Measurements from ENCODE around the gene EMB. TPM values are rescaled to one million over a fixed set of nuclear protein-coding genes. Genes with fewer than 3 reads are reported as not detected.
A peak's percentile ranks its signal among the peaks of the same experiment; 100 is the strongest.
"Not testable (repeated sequence)": the region's sequence is repeated elsewhere in the genome, so short reads cannot be mapped to it uniquely, and the experiment has no call there.

Gene EMB
- total RNA-seq, 2 donors from 2014 or later: 93.9 to 102 TPM

- not testable (repeated sequence) for H3K9me3 Mint-ChIP-seq; H3K27ac Mint-ChIP-seq; H3K4me3 Mint-ChIP-seq; ATAC-seq (replicated peaks); H3K4me1 Mint-ChIP-seq; H3K27me3 Mint-ChIP-seq
- H3K36me3 Mint-ChIP-seq (ENCODE audit: low read depth): peaks cover 86% of the 10 kb centered on the region
Observed at GRCh38 chr5:50393925-50394609, 47.0 kb downstream of the EMB start.

DNA sequence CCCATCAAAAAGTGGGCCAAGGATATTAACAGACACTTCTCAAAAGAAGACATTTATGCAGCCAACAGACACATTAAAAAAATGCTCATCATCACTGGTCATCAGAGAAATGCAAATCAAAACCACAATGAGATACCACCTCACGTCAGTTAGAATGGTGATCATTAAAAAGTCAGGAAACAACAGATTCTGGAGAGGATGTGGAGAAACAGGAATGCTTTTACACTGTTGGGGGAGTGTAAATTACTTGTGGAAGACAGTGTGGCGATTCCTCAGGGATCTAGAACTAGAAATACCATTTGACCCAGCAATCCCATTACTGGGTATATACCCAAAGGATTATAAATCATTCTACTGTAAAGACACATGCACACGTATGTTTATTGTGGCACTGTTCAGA, 48.8 kb downstream of the EMB start:
- H3K4me1 Mint-ChIP-seq; H3K27ac Mint-ChIP-seq; H3K9me3 Mint-ChIP-seq; ATAC-seq (replicated peaks); H3K4me3 Mint-ChIP-seq; H3K27me3 Mint-ChIP-seq: not testable (repeated sequence)
- H3K36me3 Mint-ChIP-seq (ENCODE audit: low read depth): peaks cover 86% of the 10 kb centered on the region

DNA sequence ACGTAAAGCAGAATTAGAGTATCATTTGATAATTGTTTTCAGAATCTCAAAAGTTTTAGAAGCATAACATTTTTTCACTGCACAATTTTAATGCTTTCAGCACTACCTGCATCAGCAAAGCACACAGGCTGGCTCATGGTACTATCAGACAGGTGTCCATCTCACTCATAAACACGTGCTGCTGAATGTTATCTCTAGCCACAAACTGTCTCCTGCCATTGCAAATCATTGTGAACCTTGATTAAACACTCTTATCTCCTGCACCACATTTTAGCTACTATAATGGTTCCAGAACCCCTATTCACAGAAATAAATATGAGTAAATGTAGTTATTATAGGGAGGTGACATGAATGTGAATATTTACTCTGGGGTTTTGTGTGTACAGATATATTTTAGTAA, 56.7 kb downstream of the EMB start:
- Mint-ChIP-seq H3K36me3 (ENCODE audit: low read depth) (peaks cover 72% of the 10 kb centered on the region), H3K4me1 (peaks cover 13% of the 10 kb centered on the region)
- not testable (repeated sequence) for H3K27ac Mint-ChIP-seq; H3K4me3 Mint-ChIP-seq; H3K9me3 Mint-ChIP-seq; H3K27me3 Mint-ChIP-seq; ATAC-seq (replicated peaks)

- H3K27me3 Mint-ChIP-seq: not testable (repeated sequence)
Observed at GRCh38 chr5:50376696-50377095, 64.4 kb downstream of the EMB start.

GRCh38 chr5:50369287-50370033, 71.6 kb downstream of the EMB start:
- ATAC-seq (replicated peaks); H3K27me3 Mint-ChIP-seq; H3K4me1 Mint-ChIP-seq; H3K27ac Mint-ChIP-seq; H3K9me3 Mint-ChIP-seq; H3K4me3 Mint-ChIP-seq: not testable (repeated sequence)
- H3K36me3 Mint-ChIP-seq (ENCODE audit: low read depth): peaks cover 37% of the 10 kb centered on the region

More at GRCh38 chr5:50376696-50377095, 64.4 kb downstream of the EMB start:
- ATAC-seq (replicated peaks); H3K9me3 Mint-ChIP-seq; H3K27ac Mint-ChIP-seq; H3K4me3 Mint-ChIP-seq: not testable (repeated sequence)
- Mint-ChIP-seq H3K36me3 (ENCODE audit: low read depth) (peaks cover 50% of the 10 kb centered on the region), H3K4me1 (peaks cover 15% of the 10 kb centered on the region)

GRCh38 chr5:50365426-50366251, 75.4 kb downstream of the EMB start:
- ATAC-seq (replicated peaks): peak; percentile 79
- H3K36me3 Mint-ChIP-seq (ENCODE audit: low read depth): peaks cover 18% of the 10 kb centered on the region
- peaks cover 11% of the 10 kb centered on the region for H3K4me1 Mint-ChIP-seq
- H3K9me3 Mint-ChIP-seq: peaks cover 9% of the 10 kb centered on the region
- H3K27ac Mint-ChIP-seq: peak overlapping the region; percentile 0
- no peaks in the 10 kb centered on the region for H3K27me3 Mint-ChIP-seq
- no peak overlapping the region for H3K4me3 Mint-ChIP-seq

DNA sequence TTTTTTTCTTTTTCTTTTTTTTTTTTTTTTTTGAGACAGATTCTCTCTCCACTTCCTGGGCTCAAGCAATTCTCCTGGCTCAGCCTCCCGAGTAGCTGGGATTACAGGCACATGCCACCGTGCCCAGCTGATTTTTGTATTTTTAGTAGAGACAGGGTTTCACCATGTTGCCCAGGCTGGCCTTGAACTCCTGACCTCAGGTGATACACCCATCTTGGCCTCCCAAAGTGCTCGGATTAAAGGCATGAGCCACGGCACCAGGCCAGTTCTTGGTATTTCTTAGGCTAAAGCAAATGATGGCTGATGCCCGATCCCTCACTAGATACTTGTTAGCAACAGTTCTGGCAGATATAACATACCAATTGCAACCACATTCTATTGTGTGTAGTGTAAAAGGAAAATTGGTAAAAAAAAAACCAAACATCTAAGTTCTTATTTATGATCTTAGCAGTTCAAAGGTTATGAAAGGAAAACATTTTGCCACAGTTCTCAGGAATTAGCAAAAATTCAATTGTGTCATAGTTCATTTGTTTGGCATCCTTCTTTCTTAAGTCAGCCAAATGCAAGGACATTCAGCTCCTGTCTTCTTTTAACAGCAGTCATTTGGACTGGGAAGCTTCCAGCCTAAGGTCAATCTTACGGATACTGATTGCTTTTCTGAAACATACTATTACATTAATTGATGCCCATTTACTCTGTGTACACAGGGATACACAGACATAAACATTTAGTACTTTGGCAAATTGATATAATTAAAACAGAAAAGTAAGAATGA, 76.4 kb downstream of the EMB start:
- not testable (repeated sequence) for ATAC-seq (replicated peaks); H3K9me3 Mint-ChIP-seq; H3K27me3 Mint-ChIP-seq; H3K36me3 Mint-ChIP-seq (ENCODE audit: low read depth)
- Mint-ChIP-seq H3K4me3 (peak overlapping the region; percentile 22), H3K4me1 (peaks cover 11% of the 10 kb centered on the region), H3K27ac (peak overlapping the region; percentile 63)

GRCh38 chr5:50359187-50359586, 81.9 kb downstream of the EMB start:
- Mint-ChIP-seq H3K27me3 (no peaks in the 10 kb centered on the region), H3K4me3 (no peak overlapping the region), H3K4me1 (peaks cover 8% of the 10 kb centered on the region), H3K9me3 (peaks cover 4% of the 10 kb centered on the region), H3K36me3 (ENCODE audit: low read depth) (peaks cover 6% of the 10 kb centered on the region), H3K27ac (no peak overlapping the region)
- ATAC-seq (replicated peaks): no peak

GRCh38 chr5:50352382-50352781, 88.7 kb downstream of the EMB start:
- Mint-ChIP-seq H3K4me3 (no peak overlapping the region), H3K9me3 (peaks cover 4% of the 10 kb centered on the region), H3K27ac (no peak overlapping the region), H3K36me3 (ENCODE audit: low read depth) (no peaks in the 10 kb centered on the region), H3K27me3 (no peaks in the 10 kb centered on the region), H3K4me1 (no peaks in the 10 kb centered on the region)
- no peak for ATAC-seq (replicated peaks)

Other genes with a start within 250 kb of the EMB start
- 10 to 100 TPM; 32.4 to 57.2 TPM for gene PARP8, start 225.3 kb upstream of the EMB start, total RNA-seq

Measured in activated T-helper 17 cell treated with anti-CD3 and anti-CD28 coated beads, Interleukin-2, amount 50 U/mL, for 72 hours (primary cell).